OCI-LY3 (cell line): ENCODE results near the gene SERF2.

Source experiments
- EZH2phosphoT487 ChIP-seq: fragments of 200-600 bp; shearing (Covaris generic); IDR thresholded peaks from 2 replicates; pipeline ENCODE4 v1.6.1; 2018; ENCODE audit warnings: antibody characterized with exemption, mixed run types, low read depth
- TF ChIP-seq, protein P1 (sequence below): fragments of 200-600, 300-600 bp; sonication (generic); IDR thresholded peaks from 2 replicates; pipeline ENCODE4 v1.5.1; 2014; ENCODE audit warnings: antibody characterized with exemption, low read length, low read depth

DNA sequence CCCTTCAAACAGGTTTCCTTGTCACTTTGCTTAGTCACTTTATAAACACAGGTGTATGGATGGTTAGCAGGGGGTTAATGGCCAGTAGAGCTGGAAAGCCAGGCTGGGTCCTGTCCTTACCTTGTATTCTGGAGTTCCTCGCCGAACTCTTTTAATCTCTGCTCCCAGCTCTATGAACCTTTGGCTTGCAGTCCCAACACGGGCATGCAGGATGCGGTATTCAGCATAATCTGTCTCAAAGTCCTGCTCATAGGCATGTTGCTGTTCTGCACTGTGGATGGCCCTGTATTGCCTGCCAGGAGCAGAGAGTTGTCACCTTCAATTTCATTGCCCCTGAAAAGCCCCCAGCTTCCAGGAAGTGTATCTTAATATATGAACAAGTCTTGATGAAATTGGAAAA, 18.1 kb upstream of the SERF2 start:
- TF ChIP-seq, protein P1, sequence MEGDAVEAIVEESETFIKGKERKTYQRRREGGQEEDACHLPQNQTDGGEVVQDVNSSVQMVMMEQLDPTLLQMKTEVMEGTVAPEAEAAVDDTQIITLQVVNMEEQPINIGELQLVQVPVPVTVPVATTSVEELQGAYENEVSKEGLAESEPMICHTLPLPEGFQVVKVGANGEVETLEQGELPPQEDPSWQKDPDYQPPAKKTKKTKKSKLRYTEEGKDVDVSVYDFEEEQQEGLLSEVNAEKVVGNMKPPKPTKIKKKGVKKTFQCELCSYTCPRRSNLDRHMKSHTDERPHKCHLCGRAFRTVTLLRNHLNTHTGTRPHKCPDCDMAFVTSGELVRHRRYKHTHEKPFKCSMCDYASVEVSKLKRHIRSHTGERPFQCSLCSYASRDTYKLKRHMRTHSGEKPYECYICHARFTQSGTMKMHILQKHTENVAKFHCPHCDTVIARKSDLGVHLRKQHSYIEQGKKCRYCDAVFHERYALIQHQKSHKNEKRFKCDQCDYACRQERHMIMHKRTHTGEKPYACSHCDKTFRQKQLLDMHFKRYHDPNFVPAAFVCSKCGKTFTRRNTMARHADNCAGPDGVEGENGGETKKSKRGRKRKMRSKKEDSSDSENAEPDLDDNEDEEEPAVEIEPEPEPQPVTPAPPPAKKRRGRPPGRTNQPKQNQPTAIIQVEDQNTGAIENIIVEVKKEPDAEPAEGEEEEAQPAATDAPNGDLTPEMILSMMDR, result no peak
- no peak for TF ChIP-seq EZH2phosphoT487
